Endometrium (tissue), 2 donors: ENCODE measurements around the gene WDR33.
"Not testable (repeated sequence)": the region's sequence is repeated elsewhere in the genome, so short reads cannot be mapped to it uniquely, and the experiment has no call there.

ENCODE experiments used
- FAIRE-seq: peaks from 2 replicates; lab custom pipeline; 2012; peaks lifted over from hg19 to GRCh38; lab: Jason Lieb, UNC
- donor health status: control.
- donor health status: control.

The WDR33 gene

DNA sequence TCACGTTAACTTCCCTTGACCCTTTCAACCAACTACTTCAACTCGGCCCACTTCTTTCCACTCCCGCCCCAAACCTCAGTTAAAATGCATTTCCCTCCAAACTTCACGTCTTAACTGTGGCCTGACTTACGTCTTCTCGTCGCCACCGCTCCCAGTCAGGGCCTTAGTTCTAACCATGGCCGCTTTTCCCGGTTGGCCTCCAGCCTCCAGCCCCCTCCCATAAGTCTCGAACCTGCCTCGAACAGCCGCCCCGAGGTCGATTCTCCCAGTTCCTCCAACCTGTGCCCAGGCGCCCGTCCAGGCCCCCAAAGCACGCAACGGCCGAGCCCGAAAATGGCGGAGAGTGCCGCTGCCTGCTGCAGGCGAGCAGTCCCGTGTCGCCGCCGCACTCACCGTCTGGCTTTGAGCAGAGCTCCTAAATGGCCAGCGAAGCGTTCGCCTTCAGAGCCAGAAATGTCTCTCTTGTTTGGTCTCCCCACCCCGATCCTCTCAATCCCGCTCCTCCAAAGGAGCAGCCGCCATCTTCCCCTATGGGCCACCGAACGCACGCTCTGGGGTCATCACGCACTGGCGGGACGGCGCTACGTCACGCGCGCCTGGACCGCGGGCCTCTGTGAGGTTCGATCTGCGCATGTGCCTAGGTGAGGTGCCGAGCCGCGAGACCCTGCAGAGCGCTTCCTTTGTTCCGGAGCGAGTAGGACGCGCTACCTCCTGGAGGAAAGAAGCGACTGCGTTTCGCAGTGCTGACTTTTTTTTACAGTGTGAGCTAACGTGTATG, at the start of gene WDR33:
Gene WDR33 (minus strand): TSS at position 553 of the 778 bp plus-strand sequence. CDS start 40,190 bp downstream, outside the sequence.
- FAIRE-seq = no peak

DNA sequence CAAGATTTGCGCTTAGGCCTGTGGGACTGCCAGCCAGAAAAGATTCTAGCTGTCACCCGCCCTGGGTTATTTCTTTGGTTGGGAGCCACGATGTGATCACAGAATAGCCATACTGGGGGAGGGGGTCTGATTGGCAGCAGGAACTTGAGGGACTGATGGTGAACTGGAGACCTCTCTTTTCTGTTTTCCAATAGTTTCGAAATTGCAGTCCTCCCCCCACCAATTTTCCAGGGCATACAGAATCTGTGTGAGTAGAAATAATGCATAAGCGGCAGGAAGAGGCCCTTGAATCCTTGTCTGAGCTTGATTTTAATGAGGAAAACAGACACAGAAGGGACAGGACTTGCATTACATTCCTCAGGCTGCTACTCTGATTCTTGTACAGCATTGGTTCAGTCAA, 49.2 kb upstream of the WDR33 start:
- FAIRE-seq = no peak

- FAIRE-seq = no peak
Measured at GRCh38 chr2:127859712-127860085, 48.7 kb upstream of the WDR33 start.

- FAIRE-seq = no peak
Measured at GRCh38 chr2:127857265-127857808, 46.4 kb upstream of the WDR33 start.

DNA sequence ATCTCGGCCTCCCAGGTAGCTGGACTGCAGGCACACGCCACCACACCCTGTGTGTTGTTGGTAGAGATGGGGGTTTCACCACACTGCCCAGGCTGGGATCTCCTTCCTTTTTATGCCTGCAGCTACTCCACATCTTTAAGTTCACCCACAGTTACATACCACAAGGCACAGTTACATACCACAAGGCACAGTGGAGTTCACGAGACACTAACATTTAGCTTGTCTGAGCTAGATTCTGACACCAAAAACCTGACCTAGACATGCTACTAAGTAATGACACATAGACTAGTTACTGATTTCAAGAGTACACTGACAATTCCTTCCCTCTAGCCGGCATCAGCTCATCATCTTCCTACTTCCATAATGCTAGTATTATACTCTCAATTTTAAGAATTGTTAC, 42.7 kb upstream of the WDR33 start:
- FAIRE-seq = no peak

DNA sequence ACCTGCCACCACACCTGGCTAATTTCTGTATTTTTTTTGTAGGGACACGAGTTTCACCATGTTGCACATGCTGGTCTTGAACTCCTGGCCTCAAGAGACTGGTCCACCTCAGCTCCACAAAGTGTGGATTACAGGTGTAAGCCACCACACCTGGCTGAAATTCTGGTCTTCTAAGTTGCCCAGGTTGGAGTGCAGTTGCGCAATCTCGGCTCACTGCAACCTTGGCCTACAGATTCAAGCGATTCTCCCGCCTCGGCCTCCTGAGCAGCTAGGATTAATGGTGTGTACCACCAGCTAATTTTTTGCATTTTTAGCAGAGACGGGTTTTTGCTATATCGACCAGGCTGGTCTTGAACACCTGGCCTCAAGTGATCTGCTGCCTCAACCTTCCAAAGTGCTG, 41.4 kb upstream of the WDR33 start:
- no peak for FAIRE-seq

DNA sequence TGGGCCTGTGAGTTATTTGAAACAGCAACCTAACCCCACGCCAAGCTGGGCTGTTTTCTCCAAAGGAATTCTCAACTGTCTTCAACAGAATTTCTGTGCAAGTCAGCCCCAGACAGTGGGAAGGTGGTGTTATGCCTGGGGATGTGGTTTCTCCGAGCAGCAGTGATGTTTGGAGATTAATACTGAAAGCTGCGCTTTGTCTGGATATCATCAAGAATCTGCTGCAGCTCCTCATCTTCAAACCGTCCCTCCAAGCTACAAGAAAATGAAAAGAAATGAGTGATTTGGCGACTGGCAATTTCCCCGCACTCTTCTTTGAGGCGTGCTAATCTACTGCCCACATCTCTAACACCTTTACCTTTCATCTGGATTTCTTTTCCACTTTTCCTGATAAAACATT, 37.0 kb upstream of the WDR33 start:
- no peak for FAIRE-seq

- no peak for FAIRE-seq
Measured at GRCh38 chr2:127844973-127845372, 34.0 kb upstream of the WDR33 start.

GRCh38 chr2:127843677-127844076, 32.7 kb upstream of the WDR33 start:
- no peak for FAIRE-seq

DNA sequence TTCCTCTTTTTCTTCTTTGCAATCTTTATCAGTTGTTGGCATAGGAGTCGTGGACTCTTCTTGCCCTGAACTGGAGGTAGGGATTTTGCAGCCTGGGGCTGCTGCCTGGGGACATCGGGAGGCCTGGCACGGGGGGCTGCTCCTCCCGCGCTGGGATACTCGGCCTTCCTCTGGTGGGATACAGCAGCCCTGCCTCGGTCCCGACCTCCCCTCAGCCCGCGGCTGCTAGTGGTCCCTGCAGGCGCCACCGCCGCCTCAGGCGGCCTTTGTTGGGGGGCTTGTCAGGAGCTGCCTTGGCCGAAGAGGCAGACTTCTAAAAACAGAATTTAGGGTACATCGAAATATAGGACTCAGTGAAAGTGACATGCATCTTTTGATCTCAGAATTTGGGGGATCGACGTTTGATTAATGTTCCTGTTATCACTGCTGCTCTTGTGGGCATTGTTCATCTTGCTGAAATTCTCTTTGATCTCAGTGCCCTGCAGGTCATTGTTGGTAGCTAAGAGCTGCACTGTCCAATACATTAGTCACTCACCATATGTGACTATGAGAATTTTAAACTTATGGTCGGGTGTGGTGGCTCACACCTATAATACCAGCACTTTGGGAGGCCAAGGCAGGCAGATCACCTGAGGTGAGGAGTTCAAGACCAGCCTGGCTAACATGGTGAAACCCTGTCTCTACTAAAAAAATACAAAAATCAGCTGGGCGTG, 30.7 kb upstream of the WDR33 start:
- no peak for FAIRE-seq

GRCh38 chr2:127840893-127841292, 29.9 kb upstream of the WDR33 start:
- FAIRE-seq = no peak

DNA sequence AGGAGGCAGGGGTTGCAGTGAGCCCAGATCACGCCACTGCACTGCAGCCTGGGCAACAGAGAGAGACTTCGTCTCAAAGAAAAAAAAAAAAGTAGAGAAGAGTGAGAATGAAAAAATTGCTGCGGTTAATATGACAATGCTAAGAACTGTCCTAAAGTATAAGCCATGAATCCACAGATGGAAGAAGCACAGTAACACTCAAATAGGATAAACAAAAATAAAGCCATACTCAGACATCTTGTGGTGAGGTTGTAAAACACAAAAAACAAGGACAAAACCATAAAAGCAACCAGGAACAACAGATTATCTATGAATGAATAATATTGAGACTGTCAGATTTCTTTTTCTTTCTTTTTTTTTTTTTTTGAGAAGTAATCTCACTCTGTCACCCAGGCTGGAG, 24.0 kb upstream of the WDR33 start:
- FAIRE-seq = no peak

DNA sequence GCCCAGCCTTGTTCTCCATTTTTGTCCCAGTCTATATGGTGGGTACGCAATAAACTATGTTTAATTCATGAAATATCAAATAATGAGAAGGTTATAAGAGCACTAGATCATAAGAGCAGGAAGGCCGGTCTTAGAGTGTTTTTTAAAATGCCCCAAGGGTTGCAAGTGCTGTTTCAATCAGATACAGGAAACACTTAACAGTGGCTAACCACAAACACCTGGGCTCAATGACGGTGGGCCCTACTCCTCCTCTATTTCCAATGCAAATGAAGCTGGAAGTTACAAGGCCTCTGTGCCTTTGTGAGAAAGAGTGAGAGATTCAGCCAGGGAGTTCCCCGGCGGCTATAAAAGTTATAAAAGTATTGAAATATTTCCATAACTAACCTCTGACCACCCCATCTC, 18.9 kb upstream of the WDR33 start:
- FAIRE-seq = no peak

DNA sequence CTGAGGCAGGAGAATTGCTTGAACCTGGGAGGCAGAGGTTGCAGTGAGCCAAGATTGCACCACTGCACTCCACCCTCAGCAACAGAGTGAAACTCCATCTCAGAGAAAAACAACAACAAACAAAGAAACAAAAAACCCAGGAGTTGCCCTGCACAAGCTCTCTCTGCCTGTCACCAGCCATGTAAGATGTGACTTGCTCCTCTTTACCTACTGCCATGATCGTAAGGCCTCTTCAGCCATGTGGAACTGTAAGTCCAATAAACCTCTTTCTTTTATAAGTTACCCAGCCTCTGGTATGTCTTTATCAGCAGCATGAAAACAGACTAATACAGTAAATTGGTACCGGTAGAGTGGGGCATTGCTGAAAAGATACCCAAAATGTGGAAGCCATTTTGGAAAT, 15.7 kb upstream of the WDR33 start:
- not testable (repeated sequence) for FAIRE-seq

GRCh38 chr2:127826047-127826446, 15.1 kb upstream of the WDR33 start:
- FAIRE-seq = no peak

DNA sequence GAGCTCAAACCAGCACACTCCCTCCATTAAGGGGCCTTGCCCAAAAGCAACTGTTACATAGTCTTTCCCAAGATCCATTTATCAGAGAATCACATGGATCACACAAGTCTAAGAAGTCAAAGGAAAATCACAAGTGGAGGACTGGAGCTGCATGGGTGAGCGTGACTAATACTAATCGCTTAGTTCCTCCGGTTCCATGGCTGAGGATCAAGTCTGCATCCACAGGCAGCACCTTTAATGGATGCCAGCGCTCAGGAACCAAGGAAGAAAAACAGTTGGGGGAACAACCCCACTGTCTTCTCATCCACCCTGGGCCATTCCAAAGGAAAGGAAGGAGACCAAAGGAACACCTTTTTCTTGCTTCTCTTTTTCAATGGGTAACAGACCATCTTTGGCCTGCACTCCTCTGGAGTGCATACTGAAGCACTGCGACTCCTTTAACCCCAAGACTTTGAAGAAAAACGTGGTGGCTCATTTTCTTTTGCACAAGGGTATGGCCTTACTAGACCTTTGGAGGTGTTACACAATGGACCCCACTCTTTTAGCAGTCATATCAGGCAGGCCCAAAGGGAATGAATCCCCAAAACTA, 9.2 kb upstream of the WDR33 start:
- FAIRE-seq = no peak

- FAIRE-seq = no peak
Measured at GRCh38 chr2:127818794-127819425, 7.9 kb upstream of the WDR33 start.

GRCh38 chr2:127818241-127818640, 7.3 kb upstream of the WDR33 start:
- no peak for FAIRE-seq

DNA sequence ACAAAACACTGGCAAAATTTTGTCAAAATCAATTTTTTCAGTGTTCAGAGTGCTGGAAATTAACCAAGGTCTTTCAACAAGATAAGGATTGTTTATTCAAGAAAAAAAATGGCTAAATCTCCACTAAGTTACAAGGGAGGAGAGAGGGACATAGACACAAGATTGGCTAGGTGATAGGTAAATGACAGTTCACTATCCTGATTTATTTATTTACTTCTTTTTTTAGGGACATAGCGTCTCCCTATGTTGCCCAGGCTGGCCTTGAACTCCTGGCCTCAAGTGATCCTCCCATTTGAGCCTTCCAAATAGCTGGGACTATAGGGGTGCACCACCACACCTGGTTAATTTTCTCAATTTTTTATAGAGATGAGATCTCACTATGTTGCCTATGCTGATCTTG, 3.7 kb upstream of the WDR33 start:
- no peak for FAIRE-seq

DNA sequence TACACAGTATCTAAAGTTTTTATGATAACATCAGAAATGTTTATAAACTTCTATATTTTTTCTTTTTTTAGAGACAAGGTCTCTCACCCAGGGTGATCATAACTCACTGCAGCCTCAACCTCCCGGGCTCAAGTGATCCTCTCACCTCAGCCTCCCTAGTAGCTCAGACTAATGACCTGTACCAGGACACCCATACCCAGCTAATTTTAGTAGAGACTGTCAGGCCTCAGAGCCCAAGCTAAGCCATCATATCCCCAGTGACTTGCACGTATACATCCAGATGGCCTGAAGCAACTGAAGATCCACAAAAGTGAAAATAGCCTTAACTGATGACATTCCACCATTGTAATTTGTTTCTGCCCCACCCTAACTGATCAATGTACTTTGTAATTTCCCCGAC, 1.5 kb upstream of the WDR33 start:
- FAIRE-seq = not testable (repeated sequence)

DNA sequence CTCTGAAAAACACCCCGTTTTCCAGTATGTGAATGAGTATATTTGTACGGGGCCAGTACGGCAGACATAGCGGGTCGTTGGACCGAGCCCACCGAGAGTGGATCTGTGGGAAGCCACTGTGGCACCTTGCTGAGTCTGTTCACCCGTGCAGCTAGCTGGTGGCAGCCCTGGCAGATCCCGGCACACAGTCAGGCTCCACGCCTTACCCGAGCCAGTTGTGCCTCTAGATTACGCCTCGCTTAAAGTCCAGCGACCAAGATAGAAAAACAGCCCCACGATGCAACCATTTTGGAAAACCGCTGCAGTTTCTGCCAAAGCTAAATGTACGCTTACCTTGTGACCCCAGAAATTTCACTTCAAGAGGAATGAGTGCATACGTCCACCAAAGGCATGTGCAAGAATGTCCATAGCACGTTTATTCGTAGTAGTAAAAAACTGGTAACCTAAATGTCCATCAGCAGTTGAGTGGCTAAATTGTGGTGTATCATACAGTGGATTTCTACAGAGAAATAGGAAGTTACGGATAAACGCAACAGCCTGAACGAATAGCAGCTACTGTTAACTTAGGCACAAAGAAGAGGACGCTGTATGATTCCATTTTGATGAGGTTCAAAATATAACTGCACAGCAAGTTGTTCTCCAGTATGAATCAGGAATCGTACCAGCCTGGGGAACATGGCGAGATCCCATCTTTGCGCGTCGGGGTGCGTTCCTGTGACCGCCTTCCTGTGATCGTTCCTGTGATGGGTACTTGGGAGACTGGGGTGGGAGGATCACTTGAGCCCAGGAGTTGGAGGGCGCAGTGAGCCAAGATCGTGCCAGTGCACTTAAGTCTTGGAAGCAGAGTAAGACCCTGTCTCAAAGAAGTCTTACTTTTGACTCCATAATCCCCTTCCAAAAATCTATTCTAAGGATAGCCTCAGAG, 688 bp upstream of the WDR33 start:
- FAIRE-seq = no peak
